AG10803 (cell line): Measurements from ENCODE around the gene NPHP4.

Experiments
- DNase-seq: peaks from one replicate; pipeline ENCODE4 v3.0.0; 2010; ENCODE audit warnings: low read depth
- H3K4me3 ChIP-seq: 2 replicates; pipeline ENCODE4 v1.5.1; 2011; ENCODE audit warnings: mild to moderate bottlenecking, low read length, control low read depth
- CTCF ChIP-seq: conservative IDR thresholded peaks from 2 replicates; pipeline ENCODE4 v1.5.1; 2011; ENCODE audit warnings: mild to moderate bottlenecking, low read length, control low read depth, inconsistent platforms

The NPHP4 gene

GRCh38 chr1:5993556-5994491 is 1.6 kb upstream of the NPHP4 start:
- DNase-seq: no peak
- no peak for TF ChIP-seq CTCF
- peak overlapping the region; percentile 66 for H3K4me3 ChIP-seq

- no peak for TF ChIP-seq CTCF
- no peak for DNase-seq
- peak overlapping the region; percentile 66 for H3K4me3 ChIP-seq
Measured at GRCh38 chr1:5992814-5993555, 760 bp upstream of the NPHP4 start.

GRCh38 chr1:5991381-5992025 is 722 bp downstream of the NPHP4 start:
- peak; percentile 11 for DNase-seq
- no peak for TF ChIP-seq CTCF
- H3K4me3 ChIP-seq: peak overlapping the region; percentile 75

- peak overlapping the region; percentile 75 for H3K4me3 ChIP-seq
- peak; percentile 15 for DNase-seq
- no peak for TF ChIP-seq CTCF
Measured at GRCh38 chr1:5990913-5991312, 1.3 kb downstream of the NPHP4 start.

GRCh38 chr1:5989731-5990271 is 2.4 kb downstream of the NPHP4 start:
- no peak for DNase-seq
- no peak overlapping the region for H3K4me3 ChIP-seq
- no peak for TF ChIP-seq CTCF

- H3K4me3 ChIP-seq: no peak overlapping the region
- no peak for TF ChIP-seq CTCF
- DNase-seq: no peak
Measured at GRCh38 chr1:5989286-5989605, 3.0 kb downstream of the NPHP4 start.
